Measurements from ENCODE around the gene RAPGEF3.

GRCh38 chr12:47802312-47802711 is 43.6 kb upstream of the RAPGEF3 start:
- TF ChIP-seq, protein P1, sequence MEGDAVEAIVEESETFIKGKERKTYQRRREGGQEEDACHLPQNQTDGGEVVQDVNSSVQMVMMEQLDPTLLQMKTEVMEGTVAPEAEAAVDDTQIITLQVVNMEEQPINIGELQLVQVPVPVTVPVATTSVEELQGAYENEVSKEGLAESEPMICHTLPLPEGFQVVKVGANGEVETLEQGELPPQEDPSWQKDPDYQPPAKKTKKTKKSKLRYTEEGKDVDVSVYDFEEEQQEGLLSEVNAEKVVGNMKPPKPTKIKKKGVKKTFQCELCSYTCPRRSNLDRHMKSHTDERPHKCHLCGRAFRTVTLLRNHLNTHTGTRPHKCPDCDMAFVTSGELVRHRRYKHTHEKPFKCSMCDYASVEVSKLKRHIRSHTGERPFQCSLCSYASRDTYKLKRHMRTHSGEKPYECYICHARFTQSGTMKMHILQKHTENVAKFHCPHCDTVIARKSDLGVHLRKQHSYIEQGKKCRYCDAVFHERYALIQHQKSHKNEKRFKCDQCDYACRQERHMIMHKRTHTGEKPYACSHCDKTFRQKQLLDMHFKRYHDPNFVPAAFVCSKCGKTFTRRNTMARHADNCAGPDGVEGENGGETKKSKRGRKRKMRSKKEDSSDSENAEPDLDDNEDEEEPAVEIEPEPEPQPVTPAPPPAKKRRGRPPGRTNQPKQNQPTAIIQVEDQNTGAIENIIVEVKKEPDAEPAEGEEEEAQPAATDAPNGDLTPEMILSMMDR (IDR thresholded peaks at IDR 0.05): peak; percentile 49
- TF ChIP-seq EZH2 (IDR thresholded peaks at IDR 0.05; ENCODE audit: borderline replicate concordance, insufficient read depth, low read depth, low read length, poor library complexity, severe bottlenecking): no peak
